ENCODE data around the gene ZNF350.

GRCh38 chr19:51927859-51928258 is 58.8 kb downstream of the ZNF350 start:
- TF ChIP-seq POLR2AphosphoS5 (IDR thresholded peaks at IDR 0.05) (no peak), CTCF (IDR thresholded peaks at IDR 0.05) (no peak), POLR2A (IDR thresholded peaks at IDR 0.05) (no peak)
